Activated naive CD4-positive, alpha-beta T cell treated with anti-CD3 and anti-CD28 coated beads for 36 hours (primary cell): ENCODE data around the gene CORO6. TPM values are rescaled to one million over a fixed set of nuclear protein-coding genes. Genes with fewer than 3 reads are reported as not detected.

ENCODE experiments used
- CTCF ChIA-PET: fragments of 350-600 bp; sonication (Branson Sonifier 250); formaldehyde crosslinking; loops from one replicate; lab custom pipeline; 2021; ENCODE audit warnings: antibody characterized with exemption; lab: Charles Lee
- DNase-seq: peaks from one replicate; pipeline ENCODE4 v3.0.0-alpha.2; 2020
- H3K27ac Mint-ChIP-seq: one replicate; pipeline ENCODE4 v1.8.0; 2021; ENCODE audit warnings: mild to moderate bottlenecking, mixed read lengths
- H3K27me3 Mint-ChIP-seq: one replicate; pipeline ENCODE4 v1.8.0; 2021; ENCODE audit warnings: low read depth, mixed read lengths
- H3K36me3 Mint-ChIP-seq: one replicate; pipeline ENCODE4 v1.8.0; 2021; ENCODE audit warnings: low read depth, mixed read lengths
- H3K4me1 Mint-ChIP-seq: one replicate; pipeline ENCODE4 v1.8.0; 2021; ENCODE audit warnings: low read depth, mixed read lengths
- H3K4me3 Mint-ChIP-seq: one replicate; pipeline ENCODE4 v1.8.0; 2021; ENCODE audit warnings: mild to moderate bottlenecking, moderate library complexity, mixed read lengths
- H3K9me3 Mint-ChIP-seq: one replicate; pipeline ENCODE4 v1.8.0; 2021; ENCODE audit warnings: mixed read lengths
- intact Hi-C: fragments of 100-400 bp; cut with micrococcal nuclease; formaldehyde crosslinking; loops from one replicate; pipeline ENCODE4 v1.15.1; 2023
- total RNA-seq, 2 experiments: library from RNA; stranded (reverse); gene quantifications; one replicate each; pipeline ENCODE4 v1.2.3, GENCODE V29; 2021

Gene CORO6
- total RNA-seq, 2 experiments from 2014 or later, result 24.8 to 27.3 TPM

GRCh38 chr17:29572691-29573557 lies 49.8 kb downstream of the CORO6 start:
- Mint-ChIP-seq H3K36me3 (peaks cover 12% of the 10 kb centered on the region), H3K27me3 (no peaks in the 10 kb centered on the region), H3K9me3 (no peaks in the 10 kb centered on the region), H3K4me1 (peaks cover 5% of the 10 kb centered on the region), H3K27ac (no peak overlapping the region), H3K4me3 (no peak overlapping the region)
- CTCF ChIA-PET, result interaction anchor here (0.6 to 2.6 kb wide), 6 partner anchors 9 to 203 kb away, joined by 3 to 14 read pairs (median 4); partner anchors contain the start of gene ANKRD13B
- intact Hi-C loops, result no loop called here
- peak; percentile 55 for DNase-seq

GRCh38 chr17:29571883-29572681 lies 50.6 kb downstream of the CORO6 start:
- intact Hi-C loops, result no loop called here
- Mint-ChIP-seq H3K27ac (no peak overlapping the region), H3K4me1 (peaks cover 5% of the 10 kb centered on the region), H3K4me3 (no peak overlapping the region), H3K9me3 (no peaks in the 10 kb centered on the region), H3K27me3 (no peaks in the 10 kb centered on the region), H3K36me3 (peaks cover 8% of the 10 kb centered on the region)
- CTCF ChIA-PET, result interaction anchor here (0.6 to 2.6 kb wide), 5 partner anchors 10 to 207 kb away, joined by 3 to 14 read pairs (median 3); partner anchors contain the start of gene ANKRD13B
- no peak for DNase-seq

GRCh38 chr17:29571486-29571882 lies 51.2 kb downstream of the CORO6 start:
- no peaks in the 10 kb centered on the region for H3K9me3 Mint-ChIP-seq
- H3K27me3 Mint-ChIP-seq, result no peaks in the 10 kb centered on the region
- CTCF ChIA-PET, result interaction anchor here (0.6 to 2.6 kb wide), 6 partner anchors 9 to 208 kb away, joined by 3 to 14 read pairs (median 4); partner anchors contain the start of gene ANKRD13B
- intact Hi-C loops, result no loop called here
- H3K27ac Mint-ChIP-seq, result no peak overlapping the region
- H3K4me3 Mint-ChIP-seq, result no peak overlapping the region
- peaks cover 8% of the 10 kb centered on the region for H3K36me3 Mint-ChIP-seq
- H3K4me1 Mint-ChIP-seq, result peaks cover 5% of the 10 kb centered on the region
- no peak for DNase-seq

- peaks cover 10% of the 10 kb centered on the region for H3K4me1 Mint-ChIP-seq
- peaks cover 8% of the 10 kb centered on the region for H3K36me3 Mint-ChIP-seq
- no peaks in the 10 kb centered on the region for H3K27me3 Mint-ChIP-seq
- intact Hi-C loops, result no loop called here
- CTCF ChIA-PET, result interaction anchor here (1.1 to 3.7 kb wide), 5 partner anchors 10 to 201 kb away, joined by 3 to 20 read pairs (median 11); partner anchors contain the start of gene ANKRD13B
- H3K27ac Mint-ChIP-seq, result no peak overlapping the region
- no peak overlapping the region for H3K4me3 Mint-ChIP-seq
- no peaks in the 10 kb centered on the region for H3K9me3 Mint-ChIP-seq
- no peak for DNase-seq
Observed at GRCh38 chr17:29570521-29570920, 52.2 kb downstream of the CORO6 start.

- no peaks in the 10 kb centered on the region for H3K27me3 Mint-ChIP-seq
Observed at GRCh38 chr17:29569245-29569950, 53.3 kb downstream of the CORO6 start.

GRCh38 chr17:29568331-29569244 lies 54.1 kb downstream of the CORO6 start, which contains the start of gene TP53I13:
TP53I13 (plus strand) TSS chr17:29568701; CDS start chr17:29568759, 58 bp downstream.
- CTCF ChIA-PET, result interaction anchor here (1.0 to 4.6 kb wide), 12 partner anchors 10 to 199 kb away, joined by 3 to 37 read pairs (median 5); partner anchors contain the start of gene ANKRD13B
- DNase-seq, result peak; percentile 91
- H3K4me3 Mint-ChIP-seq, result peak within 1 kb of the TSS; percentile 94
- no peaks in the 10 kb centered on the region for H3K27me3 Mint-ChIP-seq
- peaks cover 8% of the 10 kb centered on the region for H3K36me3 Mint-ChIP-seq
- peak within 1 kb of the TSS; percentile 88 for H3K27ac Mint-ChIP-seq
- intact Hi-C loops, result loop anchor here (1.0 to 10.0 kb wide), 7 partner anchors 23 to 844 kb away; partner anchors contain the start of genes NEK8, NUFIP2, SSH2 and TLCD1
- peaks cover 12% of the 10 kb centered on the region for H3K4me1 Mint-ChIP-seq
- no peaks in the 10 kb centered on the region for H3K9me3 Mint-ChIP-seq

More at GRCh38 chr17:29569245-29569950, 53.3 kb downstream of the CORO6 start:
- Mint-ChIP-seq H3K27ac (no peak overlapping the region), H3K9me3 (no peaks in the 10 kb centered on the region), H3K4me1 (peaks cover 12% of the 10 kb centered on the region), H3K36me3 (peaks cover 8% of the 10 kb centered on the region), H3K4me3 (peak overlapping the region; percentile 79)
- no peak for DNase-seq
- CTCF ChIA-PET, result interaction anchor here (0.9 to 3.7 kb wide), 9 partner anchors 9 to 200 kb away, joined by 3 to 20 read pairs (median 4); partner anchors contain the start of gene ANKRD13B
- intact Hi-C loops, result loop anchor here (1.0 to 10.0 kb wide), 5 partner anchors 193 to 845 kb away; partner anchors contain the start of genes NEK8, SSH2 and TLCD1

GRCh38 chr17:29567554-29568330 lies 55.0 kb downstream of the CORO6 start:
- peaks cover 12% of the 10 kb centered on the region for H3K4me1 Mint-ChIP-seq
- H3K9me3 Mint-ChIP-seq, result no peaks in the 10 kb centered on the region
- no peaks in the 10 kb centered on the region for H3K27me3 Mint-ChIP-seq
- peak; percentile 83 for DNase-seq
- peak overlapping the region; percentile 94 for H3K4me3 Mint-ChIP-seq
- H3K36me3 Mint-ChIP-seq, result peaks cover 3% of the 10 kb centered on the region
- intact Hi-C loops, result loop anchor here (1.0 to 10.0 kb wide), 8 partner anchors 24 to 843 kb away; partner anchors contain the start of genes NEK8, NUFIP2, SSH2 and TAOK1
- CTCF ChIA-PET, result interaction anchor here (1.2 to 4.6 kb wide), 5 partner anchors 12 to 198 kb away, joined by 3 to 37 read pairs (median 6); no protein-coding TSS in a partner anchor
- peak overlapping the region; percentile 88 for H3K27ac Mint-ChIP-seq

GRCh38 chr17:29567304-29567553 lies 55.5 kb downstream of the CORO6 start:
- Mint-ChIP-seq H3K36me3 (peaks cover 7% of the 10 kb centered on the region), H3K4me3 (peak overlapping the region; percentile 94), H3K4me1 (peaks cover 12% of the 10 kb centered on the region), H3K27ac (peak overlapping the region; percentile 75), H3K27me3 (no peaks in the 10 kb centered on the region), H3K9me3 (no peaks in the 10 kb centered on the region)
- CTCF ChIA-PET, result interaction anchor here (0.6 to 4.6 kb wide), 10 partner anchors 12 to 363 kb away, joined by 3 to 37 read pairs (median 4); partner anchors contain the start of gene SSH2
- intact Hi-C loops, result loop anchor here (1.0 to 10.0 kb wide), 6 partner anchors 48 to 842 kb away; partner anchors contain the start of genes NEK8, SSH2, TAOK1 and TLCD1
- DNase-seq, result no peak

- Mint-ChIP-seq H3K4me3 (peak within 1 kb of the TSS; percentile 94), H3K36me3 (peaks cover 10% of the 10 kb centered on the region), H3K27me3 (no peaks in the 10 kb centered on the region), H3K27ac (peak within 1 kb of the TSS; percentile 88), H3K4me1 (peaks cover 12% of the 10 kb centered on the region), H3K9me3 (no peaks in the 10 kb centered on the region)
- CTCF ChIA-PET, result interaction anchor here (0.6 to 4.6 kb wide), 14 partner anchors 10 to 364 kb away, joined by 3 to 37 read pairs (median 4); partner anchors contain the start of gene SSH2
- peak; percentile 60 for DNase-seq
- intact Hi-C loops, result loop anchor here (1.0 to 10.0 kb wide), 6 partner anchors 49 to 842 kb away; partner anchors contain the start of genes NEK8, SSH2, TAOK1 and TLCD1
Observed at GRCh38 chr17:29566473-29567303, 56.0 kb downstream of the CORO6 start, which contains the start of gene ABHD15. ABHD15 (minus strand) TSS chr17:29567037; CDS start chr17:29566966, 71 bp downstream.
